MM.1S (cell line): ENCODE measurements around the gene FARP1.

Source experiments
- CTCF ChIP-seq: fragments of 300-600 bp; sonication (generic); IDR thresholded peaks from 2 replicates; pipeline ENCODE4 v1.5.1; 2016; ENCODE audit warnings: antibody characterized with exemption, low read length, mixed read lengths
- EZH2 ChIP-seq: fragments of 300-600 bp; sonication (generic); optimal IDR thresholded peaks from 2 replicates; pipeline ENCODE3; 2017; ENCODE audit warnings: low read depth, mild to moderate bottlenecking, antibody characterized with exemption, low read length, mixed read lengths
- EZH2phosphoT487 ChIP-seq: fragments of 300-600 bp; sonication (generic); IDR thresholded peaks from 2 replicates; pipeline ENCODE4 v1.6.1; 2018; ENCODE audit warnings: antibody characterized with exemption, low read length

- TF ChIP-seq CTCF: no peak
- no peak for TF ChIP-seq EZH2
- no peak for TF ChIP-seq EZH2phosphoT487
Observed at GRCh38 chr13:98495627-98496478, 353.0 kb downstream of the FARP1 start.
